Ishikawa (cell line): ENCODE measurements around the gene TBXAS1.

ENCODE experiments used
- EGR1 ChIP-seq: IDR thresholded peaks from 2 replicates; pipeline ENCODE4 v1.6.1; 2012
- EP300 ChIP-seq: IDR thresholded peaks from 2 replicates; pipeline ENCODE4 v1.6.1; 2012; ENCODE audit warnings: borderline replicate concordance
- FOXM1 ChIP-seq: IDR thresholded peaks from 2 replicates; pipeline ENCODE4 v1.6.1; 2012; ENCODE audit warnings: low read depth, borderline replicate concordance
- MAX ChIP-seq: IDR thresholded peaks from 2 replicates; pipeline ENCODE4 v1.6.1; 2012
- RAD21 ChIP-seq: IDR thresholded peaks from 2 replicates; pipeline ENCODE4 v1.6.1; 2012; ENCODE audit warnings: low read depth
- REST ChIP-seq: IDR thresholded peaks from 2 replicates; pipeline ENCODE4 v1.6.1; 2012; ENCODE audit warnings: low read depth, mild to moderate bottlenecking
- TAF1 ChIP-seq: IDR thresholded peaks from 2 replicates; pipeline ENCODE4 v1.6.1; 2012; ENCODE audit warnings: low read depth, mild to moderate bottlenecking
- TCF12 ChIP-seq: IDR thresholded peaks from 2 replicates; pipeline ENCODE4 v1.6.1; 2012; ENCODE audit warnings: low read depth
- TEAD4 ChIP-seq: IDR thresholded peaks from 2 replicates; pipeline ENCODE4 v1.6.1; 2012
- ZBTB7A ChIP-seq: IDR thresholded peaks from 2 replicates; pipeline ENCODE4 v1.6.1; 2012; ENCODE audit warnings: low read depth

GRCh38 chr7:139987691-139988516 lies 158.8 kb downstream of the TBXAS1 start:
- no peak for TF ChIP-seq TAF1
- TF ChIP-seq MAX, result no peak
- TF ChIP-seq FOXM1, result no peak
- TF ChIP-seq EP300, result no peak
- TF ChIP-seq TEAD4, result no peak
- no peak for TF ChIP-seq ZBTB7A
- no peak for TF ChIP-seq RAD21
- no peak for TF ChIP-seq REST
- no peak for TF ChIP-seq EGR1
- no peak for TF ChIP-seq TCF12
